Measurements from ENCODE around the gene ATP1A1.

ATP1A1 gene

DNA sequence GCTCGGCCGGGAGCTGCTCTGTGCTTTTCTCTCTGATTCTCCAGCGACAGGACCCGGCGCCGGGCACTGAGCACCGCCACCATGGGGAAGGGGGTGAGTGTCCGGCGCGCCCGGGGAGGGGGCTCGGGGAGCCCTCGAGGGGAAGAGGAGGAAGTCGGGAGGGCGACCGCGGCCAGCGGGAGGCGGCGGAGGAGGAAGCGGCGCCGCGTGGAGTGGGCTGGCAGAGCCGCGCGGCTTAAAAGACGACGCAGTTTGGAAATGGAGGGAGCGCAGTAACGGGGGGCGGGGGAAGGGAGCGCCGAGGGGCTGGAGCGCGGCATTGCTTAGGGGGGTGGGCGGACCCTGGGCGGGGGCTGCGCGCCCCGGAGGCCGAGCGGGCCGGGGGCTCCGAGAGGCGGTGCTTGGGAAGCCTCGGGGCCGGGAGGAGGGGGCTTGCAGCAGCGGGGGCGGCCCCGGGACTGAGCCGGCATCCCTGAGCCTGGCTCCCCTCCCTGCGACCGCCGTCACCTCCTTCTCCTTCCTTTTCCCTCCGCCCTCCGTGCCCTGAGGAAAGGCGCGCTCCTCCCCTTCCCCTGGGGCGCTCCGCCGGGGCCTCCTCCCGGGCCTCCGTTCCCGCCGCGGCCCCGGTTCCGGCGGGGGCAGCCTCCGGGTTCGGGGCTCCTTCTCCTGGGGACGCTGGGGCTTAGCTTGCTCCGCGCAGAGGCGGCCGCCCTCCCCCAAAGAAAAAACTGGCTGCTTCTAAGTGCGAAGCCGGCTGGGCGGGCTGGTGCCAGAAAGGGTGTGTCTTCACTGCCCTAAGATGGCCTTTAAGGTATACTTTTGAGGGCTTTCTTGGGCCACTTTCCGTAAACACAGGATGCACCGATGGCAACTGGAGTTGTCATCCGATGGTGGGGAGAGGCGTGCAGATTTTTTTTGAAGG is 648 bp downstream of the ATP1A1 start:
- DNase-seq: peak; percentile 58

DNA sequence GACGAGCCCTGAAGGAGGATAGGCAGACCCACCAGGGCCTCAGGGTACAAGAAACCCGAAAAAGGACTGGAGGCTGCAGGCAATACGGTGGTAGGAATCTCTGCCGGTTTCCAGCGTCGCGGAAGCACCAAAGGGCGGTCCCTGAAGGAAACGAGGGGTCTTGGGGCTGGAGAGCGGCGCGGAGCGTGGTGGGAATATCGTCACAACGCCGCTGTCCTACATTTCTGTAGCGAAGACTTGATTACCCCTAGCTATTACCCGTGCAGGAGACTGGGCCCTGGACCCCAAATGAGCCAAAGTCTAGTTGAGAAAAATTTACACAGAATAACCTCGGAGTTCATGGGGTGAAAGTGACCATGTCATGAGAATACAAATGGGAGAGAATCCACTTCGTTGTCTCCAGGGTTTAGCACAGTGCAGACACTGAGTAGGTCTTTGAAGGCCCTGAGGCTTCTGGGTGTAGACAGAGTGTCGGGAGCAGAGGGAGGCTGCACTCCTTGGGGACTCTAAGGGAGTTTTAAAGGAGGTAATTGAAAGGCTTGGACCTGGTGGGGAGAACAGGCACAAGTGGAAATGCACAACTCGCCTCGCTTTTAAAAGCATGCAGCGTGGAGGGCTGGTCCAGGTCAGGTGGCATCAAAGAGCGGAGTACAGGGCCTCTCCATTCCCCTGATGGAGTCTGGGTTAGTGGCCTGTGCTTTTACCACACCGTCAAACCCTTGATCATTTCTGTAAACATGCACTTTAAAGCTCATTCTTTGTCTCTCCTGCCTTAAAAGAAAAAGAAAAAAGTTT is 1.5 kb downstream of the ATP1A1 start:
- no peak for DNase-seq

DNA sequence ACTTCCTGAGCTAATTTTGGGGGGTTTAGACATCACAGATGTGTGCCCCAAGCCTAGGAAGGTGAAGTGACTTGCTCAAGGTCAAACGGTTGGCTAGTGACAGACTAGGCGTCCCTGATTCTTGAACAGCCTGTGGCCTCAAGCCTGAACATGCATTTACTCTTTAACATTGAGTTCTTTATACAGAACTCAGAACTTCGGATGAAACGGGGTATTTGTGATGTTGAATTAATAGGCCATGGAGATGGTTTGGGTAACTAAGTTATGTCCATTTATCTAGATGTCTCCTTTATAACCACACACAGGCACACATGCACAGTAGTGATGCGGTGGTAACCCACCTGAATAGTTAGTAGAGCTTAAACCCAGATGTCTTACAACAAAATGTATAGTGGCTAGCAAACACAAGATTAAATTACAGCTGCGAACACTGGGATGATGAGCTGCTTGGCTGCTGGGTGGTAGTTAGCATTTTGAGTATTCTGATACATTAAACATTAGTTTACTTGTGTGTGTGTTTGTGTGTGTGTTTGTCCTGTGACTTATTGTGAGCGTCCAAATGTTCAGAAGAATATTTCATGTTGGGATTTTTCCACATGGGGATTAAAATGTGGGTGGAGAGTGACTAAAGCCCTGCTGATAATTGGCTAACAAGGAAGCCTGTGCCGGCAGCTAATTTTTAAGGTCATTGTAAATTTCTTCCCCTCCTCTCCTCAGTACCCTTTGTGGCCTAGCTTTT is 2.3 kb downstream of the ATP1A1 start:
- DNase-seq: no peak

DNA sequence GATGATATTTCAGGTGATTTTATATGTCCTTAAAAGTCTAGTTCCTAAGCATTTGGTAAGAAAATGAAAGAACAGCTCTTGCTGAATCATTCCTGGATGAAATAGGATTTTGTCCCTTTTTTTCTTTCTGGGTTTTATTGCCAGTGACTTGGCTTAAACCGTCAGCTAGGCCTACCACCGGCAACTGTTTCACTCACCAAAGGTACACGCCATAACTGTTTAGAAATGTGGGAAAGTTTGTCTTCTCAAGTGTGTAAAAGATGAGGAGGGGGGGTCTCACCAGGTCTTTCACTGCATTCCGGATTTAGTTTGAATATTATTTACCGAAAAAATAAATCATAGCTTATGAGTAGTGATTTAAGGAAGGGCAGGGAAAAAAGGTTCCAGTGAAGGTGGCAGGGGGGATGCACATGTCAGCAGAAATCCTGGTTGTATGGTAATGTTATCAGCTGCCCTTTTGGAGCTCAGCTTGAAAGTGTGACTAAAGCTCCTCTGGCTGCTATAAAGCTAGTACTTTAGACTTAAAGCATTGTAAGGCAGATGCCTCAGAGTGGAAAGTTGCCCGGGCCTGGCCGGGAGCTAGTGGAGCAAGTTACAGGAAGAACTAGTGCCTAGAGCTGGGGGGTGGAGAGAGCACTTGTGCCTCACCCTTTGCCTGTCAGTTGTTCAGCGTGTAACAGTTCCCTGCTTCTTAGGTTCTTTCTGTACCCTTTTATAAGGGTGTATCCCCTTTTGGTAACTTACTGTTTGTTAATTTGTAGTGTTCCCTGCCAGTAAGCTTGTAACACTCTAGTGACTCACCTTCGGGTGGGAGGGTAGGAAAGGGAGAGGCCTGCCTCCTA is 3.1 kb downstream of the ATP1A1 start:
- DNase-seq: peak; percentile 77

DNA sequence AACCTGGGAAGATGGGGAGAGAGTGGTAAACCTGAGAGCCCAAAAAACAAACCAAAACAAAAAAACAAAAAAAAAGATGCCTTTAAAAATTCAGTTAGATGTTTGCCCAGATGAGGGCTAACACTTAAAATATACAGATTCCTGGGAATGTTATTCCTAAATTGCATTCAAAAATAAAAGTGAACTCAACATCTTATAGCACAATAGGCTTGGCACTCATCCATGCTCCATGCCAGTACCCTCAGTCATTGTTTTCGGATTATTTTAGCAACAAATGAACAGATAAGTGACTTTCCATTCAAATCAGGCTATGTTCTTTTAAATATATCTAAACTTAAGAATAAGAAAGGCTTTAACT is 3.7 kb downstream of the ATP1A1 start:
- no peak for DNase-seq

DNA sequence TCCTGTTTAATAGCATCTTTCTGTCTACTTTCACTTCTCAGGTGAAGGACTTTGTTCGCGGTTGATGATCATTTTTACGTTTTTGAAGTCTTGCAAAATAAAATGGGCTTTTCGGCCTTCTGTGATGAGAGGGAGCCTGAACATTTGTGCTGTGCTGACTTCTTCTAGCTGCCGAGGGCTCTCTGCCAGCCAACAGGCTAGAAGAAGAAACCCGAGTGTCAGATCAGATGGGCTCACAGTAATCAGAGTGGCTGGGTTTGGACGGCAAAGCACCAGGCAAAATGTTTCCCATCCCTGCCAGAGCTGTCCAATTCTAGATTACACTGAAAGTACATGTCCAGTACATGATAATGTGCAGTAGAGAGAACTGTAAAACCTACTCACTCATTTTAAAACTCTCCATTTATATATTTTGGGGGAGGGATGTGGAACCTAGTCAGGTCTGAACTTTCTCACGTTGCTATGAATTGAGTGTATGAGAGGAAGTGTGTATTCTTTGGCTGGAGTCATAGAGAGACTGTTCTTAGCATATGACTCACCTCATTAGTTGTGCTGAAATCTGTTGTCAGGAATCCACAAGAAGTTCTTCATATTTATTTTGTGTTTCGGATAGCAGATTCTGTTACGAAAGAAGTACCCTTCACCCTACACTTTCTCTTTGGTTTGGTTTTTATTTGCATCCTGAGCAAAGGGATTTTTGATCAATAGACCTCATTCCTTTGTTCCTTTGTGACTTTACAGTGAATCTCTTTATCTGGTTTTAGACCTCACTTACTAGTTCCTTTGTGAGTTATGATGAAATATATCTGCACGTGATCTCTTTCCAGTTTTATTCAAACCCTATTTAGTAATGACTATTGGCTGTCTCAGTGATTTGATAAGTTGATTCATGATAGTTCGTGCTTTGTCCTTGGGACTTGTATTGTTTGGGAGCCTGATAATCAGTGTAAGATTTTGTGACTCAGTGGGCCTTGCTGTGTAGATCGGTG is 4.8 kb downstream of the ATP1A1 start:
- peak; percentile 85 for DNase-seq

DNA sequence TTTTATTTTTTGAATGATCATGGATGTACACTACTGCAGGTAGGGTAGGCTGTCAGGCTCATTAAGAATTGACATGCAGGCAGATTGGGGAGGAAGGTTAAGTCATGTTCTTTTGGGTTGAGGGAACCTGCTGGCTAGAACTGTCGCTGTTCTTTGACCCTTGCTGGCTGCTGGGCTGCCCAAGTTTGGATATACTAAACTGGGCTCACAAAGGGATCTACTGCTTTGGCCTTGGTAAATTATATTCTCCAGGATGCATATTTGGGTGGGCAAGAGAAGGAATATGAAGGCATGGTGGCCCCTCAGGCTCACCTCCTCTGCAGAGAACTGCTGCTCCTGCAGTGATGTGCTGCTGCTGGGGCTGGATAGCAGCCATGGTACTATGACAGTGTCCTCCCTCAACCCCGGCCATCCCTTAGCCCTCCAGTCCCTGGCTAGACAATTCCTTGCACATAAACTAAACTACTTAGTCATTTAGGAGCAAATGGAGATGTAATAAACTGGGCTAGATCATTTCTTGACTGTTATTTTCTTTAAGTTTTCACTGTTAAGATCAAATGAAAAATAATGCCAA is 6.1 kb downstream of the ATP1A1 start:
- DNase-seq: no peak

DNA sequence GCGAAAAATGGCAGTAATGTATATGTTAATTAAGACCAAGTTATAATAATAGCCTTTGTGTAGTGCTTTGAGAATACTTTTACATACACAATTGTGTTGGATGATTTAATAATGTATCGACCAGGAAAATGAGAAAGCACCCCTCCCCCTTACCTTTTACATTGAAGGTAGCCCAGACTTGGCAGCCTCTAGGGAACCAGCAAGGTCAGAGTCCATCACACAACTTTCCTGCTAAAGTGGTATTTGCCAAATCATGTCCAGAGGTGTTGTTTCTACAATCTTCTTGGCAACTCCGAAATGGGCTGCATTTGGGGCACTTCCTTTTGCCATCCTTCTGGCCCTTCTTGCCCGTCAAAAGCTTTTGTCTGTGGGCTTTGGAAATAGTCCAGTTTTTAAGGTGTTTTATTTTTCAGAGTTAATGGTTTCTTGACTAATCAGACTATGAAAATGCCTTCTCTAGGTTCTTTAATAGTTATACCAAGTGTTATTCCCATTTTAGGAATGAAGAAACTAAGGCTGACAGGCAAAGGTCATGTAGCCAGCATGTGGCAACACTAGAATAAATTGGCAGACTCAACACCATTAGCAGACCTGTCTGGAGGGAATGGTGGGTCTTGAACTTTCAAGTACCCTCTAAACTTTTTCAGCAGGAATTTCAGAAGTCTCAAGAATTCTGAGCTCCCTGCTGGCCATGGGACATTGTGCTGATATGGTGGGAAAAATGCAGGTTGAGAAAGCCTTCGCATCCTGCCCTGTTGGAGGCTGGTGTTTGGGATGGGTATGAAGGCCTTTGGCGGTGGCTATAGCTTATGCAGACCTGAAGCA is 6.8 kb downstream of the ATP1A1 start:
- DNase-seq: no peak

DNA sequence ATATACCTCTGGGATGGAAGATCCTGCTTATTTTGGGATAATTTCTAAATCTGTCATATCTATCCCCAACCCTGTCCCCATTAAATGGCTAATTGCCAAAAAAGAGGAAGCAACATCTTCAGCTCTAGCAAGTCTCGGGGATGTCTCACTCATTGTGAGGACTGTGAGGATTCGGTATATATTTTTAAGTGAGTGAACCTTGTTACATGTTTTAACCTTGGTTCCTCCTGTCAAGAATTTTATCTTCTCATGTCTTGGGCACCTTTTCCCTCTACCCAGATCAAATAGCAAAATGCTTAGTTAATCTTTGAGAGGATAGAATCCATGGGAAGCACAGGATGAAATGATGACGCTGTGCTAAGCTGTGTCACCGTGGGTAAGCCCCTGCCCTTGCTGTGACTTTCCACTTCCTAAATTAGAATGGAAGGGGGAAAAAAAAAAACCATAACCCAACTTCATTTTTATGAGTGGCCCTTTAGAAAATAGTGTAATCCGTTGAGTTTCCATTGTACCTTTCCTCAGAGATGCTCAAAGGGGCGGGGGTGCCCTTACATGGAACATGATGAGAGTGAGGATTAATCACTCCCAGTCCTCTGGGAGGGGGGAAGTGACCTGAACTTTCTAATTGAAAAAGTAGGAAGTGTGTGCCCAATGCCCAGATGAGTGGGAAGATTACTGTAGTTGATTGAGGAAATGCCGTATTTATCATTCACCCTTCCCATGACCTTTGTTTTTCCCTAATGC is 7.6 kb downstream of the ATP1A1 start:
- DNase-seq: no peak

DNA sequence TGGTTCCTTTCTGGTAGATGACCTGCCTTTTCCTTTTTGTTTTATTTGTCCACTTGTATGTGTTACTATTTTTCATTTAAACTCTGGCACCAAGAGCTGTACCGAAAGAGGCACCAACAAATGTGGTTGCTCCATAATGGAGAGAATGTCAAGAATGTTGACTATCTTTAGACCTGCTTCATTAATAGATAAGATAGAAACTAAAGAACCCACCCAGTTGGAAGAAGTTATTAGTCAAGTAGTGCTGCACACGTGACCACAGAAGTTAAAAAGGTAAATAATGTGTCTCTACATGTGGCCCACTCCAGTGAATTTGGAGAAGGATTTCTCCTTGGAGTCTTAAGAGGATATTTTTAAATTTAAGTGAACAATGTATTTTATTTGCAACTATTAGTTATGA is 9.3 kb downstream of the ATP1A1 start:
- DNase-seq: peak; percentile 12

DNA sequence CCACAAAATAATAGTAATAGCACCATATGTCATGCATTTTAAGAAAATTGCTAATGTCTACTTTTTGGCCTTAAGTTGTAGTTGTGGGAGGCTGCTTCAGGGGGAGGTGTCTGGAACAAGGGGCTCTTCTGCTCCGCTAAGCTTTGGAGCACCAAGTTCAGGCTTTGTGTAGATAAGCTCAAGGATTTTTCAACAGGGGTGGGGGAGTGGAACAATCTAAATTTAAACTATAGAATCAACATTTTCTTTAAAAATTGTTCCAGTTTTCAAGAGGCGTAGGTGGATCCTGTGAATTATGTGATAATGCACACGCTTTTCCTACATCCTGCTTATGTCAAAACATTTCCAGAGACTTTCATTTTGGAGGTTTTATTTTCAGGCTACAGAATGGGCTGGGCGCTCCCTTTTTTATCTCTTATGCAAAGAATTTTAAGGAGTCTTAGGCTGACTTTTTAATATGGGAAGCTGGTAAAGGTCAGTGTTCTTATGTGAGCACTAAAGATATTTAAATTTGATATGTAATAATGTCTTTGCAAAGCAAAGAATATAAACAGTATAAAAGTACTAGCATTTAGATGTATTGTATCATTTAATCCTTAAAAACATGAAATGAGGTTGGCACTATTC is 9.9 kb downstream of the ATP1A1 start:
- no peak for DNase-seq

DNA sequence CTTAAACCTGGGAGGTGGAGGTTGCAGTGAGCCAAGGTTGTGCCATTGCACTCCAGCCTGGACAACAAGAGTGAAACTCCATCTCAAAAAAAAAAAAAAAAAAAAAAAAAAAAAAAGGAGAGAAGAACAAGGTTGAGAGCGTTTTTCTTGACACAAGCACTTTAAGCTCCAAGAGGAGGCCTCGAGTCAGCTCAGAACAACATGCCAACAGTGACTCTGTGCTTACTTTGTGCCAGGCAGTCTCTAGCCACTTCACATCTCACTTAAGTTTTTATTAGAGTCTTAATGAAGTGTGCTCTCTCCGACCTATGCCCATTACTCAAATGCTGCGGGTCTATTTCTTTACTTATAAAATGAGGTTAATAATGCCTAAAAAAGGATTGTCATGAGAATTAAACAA is 13.0 kb downstream of the ATP1A1 start:
- DNase-seq: no peak

DNA sequence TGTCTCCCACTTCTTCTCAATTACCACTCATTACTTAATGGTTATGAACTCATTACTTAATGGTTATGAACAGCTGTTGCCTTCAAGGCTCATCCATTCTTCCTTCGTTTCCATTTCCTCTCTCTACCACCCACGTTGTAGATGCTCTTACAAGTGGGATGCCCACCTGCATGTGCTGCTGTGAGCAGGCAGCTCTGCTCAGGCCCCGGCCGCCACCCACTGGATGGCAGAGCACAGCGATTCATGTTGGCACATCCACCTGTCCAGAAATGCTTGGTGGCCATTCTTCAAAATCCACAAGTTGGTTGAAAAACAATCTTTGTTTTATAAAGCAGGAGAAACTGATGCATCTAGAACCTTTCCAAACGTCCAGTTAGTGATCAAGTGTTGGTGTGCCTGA is 14.5 kb downstream of the ATP1A1 start:
- DNase-seq: no peak

DNA sequence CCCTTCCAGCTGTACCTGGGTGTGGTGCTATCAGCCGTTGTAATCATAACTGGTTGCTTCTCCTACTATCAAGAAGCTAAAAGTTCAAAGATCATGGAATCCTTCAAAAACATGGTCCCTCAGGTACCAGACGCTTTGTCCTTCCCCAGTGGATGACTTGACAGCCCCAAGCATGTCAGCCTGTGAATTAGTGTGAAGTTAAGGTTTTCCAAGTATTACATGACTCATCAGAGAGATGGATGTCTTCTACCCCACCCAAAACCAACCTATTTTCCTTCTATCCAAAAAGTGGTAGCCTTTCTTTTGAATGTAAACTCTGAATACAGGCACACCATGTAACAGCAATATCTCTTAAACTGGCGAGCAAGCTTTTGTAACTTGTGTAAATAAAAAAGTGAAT is 15.1 kb downstream of the ATP1A1 start:
- no peak for DNase-seq

DNA sequence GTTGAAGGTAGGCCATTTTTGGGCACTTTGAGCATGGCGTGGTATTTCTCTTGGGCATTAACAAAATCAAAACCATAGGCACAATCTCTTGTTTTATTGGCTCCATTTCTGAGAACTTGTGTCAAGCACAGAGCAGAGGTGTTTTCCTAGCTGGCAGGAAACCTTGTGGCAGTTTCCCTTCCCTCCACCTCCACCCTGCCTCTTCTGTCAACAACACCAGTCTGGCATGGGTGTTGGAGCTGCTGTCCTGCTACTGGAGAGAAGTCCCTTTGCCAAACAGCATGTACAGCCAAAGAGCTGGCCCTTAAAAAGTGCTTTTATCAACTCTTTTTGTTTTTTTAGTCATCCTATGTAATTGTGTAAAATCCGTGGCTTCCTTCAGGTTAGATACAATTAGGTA is 16.0 kb downstream of the ATP1A1 start:
- DNase-seq: no peak

DNA sequence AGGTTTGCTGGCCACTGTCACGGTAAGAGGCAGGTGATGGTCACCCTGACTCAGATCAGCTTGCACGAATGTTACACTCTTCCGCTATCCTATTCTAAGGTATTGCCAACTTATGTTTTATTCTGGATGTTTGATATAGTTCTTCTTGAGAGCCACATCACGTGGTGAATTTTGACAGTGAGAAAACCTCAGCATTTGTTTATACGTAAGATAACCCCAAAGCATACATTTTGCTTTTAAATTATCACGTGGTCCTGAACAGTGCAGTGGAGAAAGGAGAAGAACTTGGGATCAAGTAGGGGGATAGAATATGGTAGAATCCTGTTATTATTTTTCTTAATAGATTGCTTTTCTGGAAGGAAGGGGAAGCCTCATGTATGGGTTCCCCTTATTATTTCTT is 16.6 kb downstream of the ATP1A1 start:
- no peak for DNase-seq

DNA sequence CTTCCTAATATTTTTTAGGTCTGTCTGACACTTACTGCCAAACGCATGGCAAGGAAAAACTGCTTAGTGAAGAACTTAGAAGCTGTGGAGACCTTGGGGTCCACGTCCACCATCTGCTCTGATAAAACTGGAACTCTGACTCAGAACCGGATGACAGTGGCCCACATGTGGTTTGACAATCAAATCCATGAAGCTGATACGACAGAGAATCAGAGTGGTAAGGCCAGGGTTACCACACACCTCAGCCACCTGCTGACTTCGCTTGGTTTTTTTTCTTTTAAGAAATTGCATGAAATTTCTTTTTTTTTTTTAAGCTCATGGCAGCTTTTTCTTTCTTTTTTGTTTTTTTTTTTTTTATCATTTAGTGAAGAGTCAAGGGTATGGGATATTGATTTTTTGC is 17.2 kb downstream of the ATP1A1 start:
- no peak for DNase-seq

DNA sequence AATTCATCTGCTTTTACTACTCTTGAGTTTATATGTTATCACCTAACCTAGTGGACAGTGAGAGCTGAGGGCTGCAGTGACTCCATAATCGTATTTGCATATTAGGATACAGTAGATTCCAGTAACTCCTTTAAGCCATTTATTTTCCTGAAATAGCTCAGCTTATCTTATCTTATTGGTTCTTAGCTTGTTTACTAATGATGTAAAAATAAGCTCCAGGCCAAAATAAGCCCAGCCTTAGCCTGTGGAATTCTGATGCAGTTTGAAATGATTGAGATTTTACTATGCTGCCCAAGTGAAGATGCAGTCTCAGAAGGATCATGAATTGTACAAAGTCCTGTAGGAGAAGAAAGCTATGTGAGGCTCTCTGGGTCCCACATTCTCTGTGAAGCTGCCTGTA is 18.1 kb downstream of the ATP1A1 start:
- DNase-seq: no peak

Data from EL (cell line).